GM12892 (cell line): ENCODE data around the gene MICAL1.

ENCODE experiments used
- POLR2A ChIP-seq: IDR thresholded peaks from 2 replicates; pipeline ENCODE4 v1.6.1; 2011; ENCODE audit warnings: low read depth, low read length, control low read depth
- TAF1 ChIP-seq: IDR thresholded peaks from 2 replicates; pipeline ENCODE4 v1.6.1; 2011; ENCODE audit warnings: low read depth, mild to moderate bottlenecking, control low read depth, low read length, borderline replicate concordance

DNA sequence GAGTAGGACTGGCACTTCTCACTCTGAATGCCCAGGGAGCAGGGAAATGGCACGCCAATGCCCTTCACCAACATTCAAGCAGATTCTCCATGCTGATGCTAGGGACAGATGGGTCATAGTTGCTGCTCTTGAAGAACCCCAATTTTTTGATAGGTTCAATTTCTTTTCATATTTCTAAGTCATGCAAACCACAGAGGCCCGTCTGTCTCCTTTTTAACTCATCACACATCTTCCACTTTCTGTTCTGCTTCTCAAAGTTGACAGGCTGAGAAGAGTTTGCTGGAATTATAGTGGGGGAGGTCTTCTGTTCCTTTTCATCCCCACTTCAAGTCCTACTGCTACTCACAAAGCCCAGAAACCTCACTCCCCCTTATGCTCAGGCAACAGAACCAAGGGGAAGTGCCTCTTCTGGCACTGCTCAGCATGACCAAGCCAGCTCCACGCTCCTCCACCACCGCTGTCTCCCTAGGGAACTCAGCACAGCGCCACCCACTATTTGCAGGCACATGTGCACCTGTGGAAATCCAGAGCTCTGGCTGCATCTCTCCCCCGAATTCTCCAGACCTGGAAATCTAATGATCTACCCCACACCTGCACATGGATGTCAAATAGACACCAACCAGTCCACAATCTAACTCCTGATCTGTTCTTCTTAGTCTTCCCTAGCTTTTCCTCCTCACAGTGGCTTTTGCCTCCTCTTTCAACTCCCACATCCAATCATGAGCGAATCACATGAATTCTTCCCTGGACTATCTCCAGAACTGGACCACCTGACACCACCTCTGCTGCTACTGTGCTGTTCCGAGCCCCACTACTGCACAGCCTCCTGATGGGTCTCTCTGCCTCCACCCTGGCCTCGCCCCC is 16.8 kb upstream of the MICAL1 start:
- TF ChIP-seq POLR2A (no peak), TAF1 (no peak)
